HuH-7.5 (cell line): ENCODE results near the gene CRYGS.
"Not testable (repeated sequence)": the region's sequence is repeated elsewhere in the genome, so short reads cannot be mapped to it uniquely, and the experiment has no call there.

Experiments
- DNase-seq: peaks from one replicate; pipeline ENCODE4 v3.0.0; 2011; ENCODE audit warnings: low spot score

CRYGS gene

GRCh38 chr3:186552408-186553031 lies 8.3 kb upstream of the CRYGS start:
- DNase-seq, result no peak

DNA sequence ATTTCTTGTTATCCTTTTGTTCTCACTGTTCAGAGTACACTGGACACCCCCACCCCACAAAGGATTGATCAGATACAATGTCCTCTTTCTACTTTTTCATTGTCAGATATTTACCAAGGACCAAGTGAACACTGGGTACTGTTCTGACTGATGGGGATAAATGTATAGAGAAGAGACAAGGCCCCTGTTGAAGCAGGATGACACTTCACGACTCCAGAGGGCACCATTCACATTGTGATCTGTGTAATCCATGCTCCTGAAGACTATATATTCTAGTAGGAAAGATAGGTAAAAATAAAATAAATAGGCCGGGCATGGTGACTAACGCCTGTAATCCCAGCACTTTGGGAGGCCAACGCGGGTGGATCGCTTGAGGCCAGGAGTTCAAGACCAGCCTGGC lies 7.2 kb upstream of the CRYGS start:
- no peak for DNase-seq

GRCh38 chr3:186549497-186549896 lies 5.3 kb upstream of the CRYGS start:
- DNase-seq, result no peak

DNA sequence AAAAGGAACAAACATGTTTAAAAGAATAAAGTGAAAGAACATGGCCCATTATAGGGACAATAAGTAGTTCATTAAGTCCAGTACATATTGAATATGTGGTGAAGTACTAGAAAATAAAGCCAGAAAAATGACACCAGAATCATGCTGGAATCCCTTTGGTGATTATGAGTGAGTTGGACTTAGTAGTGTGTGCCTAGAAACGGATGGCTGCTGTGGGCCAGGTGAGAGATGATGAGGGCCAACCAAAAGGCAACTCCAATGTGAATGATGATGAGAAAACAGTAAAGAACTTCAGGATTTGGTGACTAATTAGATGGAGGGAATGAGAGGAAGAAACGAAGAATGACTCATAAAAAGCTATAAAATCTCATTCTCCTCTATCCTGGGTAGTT lies 3.3 kb downstream of the CRYGS start:
- DNase-seq, result no peak

- peak; percentile 20 for DNase-seq
These were observed 3.9 kb downstream of the CRYGS start for GRCh38 chr3:186540221-186540834.

DNA sequence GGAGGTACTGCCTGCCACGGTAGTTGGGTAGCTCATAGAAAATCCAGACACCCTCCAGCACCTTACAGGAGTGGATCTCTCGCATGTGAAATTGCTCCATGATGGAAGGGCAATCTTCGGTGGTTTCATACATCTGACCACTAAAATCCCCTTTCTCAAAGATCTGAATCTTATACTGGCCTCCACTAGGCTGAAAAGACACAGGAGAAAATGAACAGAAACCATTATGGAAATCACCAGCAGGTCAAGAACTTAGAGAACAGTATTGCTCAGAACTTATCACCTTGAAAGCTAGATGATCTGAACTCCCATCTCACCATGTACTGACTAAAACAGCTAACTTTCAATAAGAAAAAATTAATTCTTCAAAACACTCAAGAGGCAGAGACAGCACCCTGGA lies 5.4 kb downstream of the CRYGS start:
- no peak for DNase-seq

DNA sequence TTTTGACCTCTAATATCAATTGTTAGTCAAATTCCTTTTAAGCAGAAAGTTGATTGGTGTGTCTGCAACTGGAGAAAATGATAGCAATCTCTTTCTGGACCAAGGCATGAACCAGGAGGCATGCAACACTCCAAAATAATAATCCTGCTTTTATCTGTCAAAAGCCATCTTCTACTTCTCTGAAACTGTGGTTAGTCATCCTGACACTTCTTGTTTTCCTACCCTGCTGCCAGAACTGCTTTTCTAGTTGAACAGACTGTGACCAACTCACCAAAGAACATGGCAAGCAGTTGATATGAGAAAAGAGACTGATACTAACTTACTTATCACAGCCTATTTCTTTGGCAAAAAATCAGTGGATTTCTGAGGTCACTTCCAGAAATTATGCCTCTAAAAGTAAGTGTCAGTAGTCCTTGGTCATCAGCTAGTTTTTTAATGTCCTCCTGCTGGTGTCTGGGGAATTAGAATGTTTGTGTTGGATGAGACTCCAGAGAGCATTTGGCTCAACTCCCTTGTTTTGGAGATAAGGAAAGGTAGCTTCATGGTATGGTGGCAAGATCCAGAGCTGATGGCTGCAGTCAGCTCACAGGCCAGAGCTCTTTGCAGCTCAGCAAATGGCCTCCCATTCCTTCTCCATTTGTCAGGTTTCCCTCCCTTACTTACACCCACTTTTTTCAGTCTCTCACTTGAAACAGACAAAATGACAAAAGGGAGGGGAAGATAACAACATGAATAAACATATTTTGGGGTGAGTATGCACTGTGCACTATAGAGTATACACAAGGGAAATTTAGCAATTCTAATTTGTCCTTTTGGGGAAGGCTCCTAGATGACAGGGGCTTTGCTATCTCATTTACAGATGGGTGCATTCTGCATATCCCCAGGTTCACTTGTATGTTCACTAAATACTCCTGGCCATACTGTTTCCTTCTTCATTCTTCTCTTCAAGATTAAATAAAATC lies 7.0 kb downstream of the CRYGS start:
- DNase-seq, result no peak

- no peak for DNase-seq
These were observed 10.0 kb downstream of the CRYGS start for GRCh38 chr3:186534113-186534669.

- DNase-seq, result no peak
These were observed 11.5 kb downstream of the CRYGS start for GRCh38 chr3:186532598-186533072.

DNA sequence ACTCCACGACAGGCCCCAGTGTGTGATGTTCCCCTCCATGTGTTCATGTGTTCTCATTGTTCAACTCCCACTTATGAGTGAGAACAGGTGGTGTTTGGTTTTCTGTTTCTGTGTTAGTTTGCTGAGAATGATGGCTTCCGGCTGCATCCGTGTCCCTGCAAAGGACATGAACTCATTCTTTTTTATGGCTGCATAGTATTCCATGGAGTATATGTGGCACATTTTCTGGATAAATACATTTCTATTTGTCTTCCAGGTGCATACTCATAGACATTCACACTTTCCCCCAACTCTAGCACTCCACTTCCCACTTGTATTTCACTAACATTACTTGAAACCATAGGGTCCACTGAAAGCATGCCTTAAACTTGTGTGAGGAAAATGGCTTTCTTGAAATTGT lies 12.5 kb downstream of the CRYGS start:
- not testable (repeated sequence) for DNase-seq

DNA sequence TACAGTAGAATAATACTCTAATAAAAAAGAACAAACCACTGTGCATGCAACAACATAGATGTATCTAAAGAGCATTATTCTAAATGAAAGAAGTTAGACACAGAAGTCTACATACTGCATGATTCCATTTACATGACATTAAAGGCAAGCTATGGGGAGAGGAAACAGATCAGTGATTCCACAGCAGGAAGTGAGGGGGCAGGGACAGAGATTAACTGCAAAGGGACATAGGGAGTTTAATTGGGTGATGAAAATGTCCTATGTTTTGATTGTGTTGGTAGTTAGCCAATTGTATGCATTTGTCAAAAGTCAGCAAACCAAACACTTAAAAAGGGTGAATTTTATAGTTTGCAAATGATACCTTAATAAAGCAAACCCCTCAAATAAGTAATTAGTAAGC lies 13.8 kb downstream of the CRYGS start:
- no peak for DNase-seq

DNA sequence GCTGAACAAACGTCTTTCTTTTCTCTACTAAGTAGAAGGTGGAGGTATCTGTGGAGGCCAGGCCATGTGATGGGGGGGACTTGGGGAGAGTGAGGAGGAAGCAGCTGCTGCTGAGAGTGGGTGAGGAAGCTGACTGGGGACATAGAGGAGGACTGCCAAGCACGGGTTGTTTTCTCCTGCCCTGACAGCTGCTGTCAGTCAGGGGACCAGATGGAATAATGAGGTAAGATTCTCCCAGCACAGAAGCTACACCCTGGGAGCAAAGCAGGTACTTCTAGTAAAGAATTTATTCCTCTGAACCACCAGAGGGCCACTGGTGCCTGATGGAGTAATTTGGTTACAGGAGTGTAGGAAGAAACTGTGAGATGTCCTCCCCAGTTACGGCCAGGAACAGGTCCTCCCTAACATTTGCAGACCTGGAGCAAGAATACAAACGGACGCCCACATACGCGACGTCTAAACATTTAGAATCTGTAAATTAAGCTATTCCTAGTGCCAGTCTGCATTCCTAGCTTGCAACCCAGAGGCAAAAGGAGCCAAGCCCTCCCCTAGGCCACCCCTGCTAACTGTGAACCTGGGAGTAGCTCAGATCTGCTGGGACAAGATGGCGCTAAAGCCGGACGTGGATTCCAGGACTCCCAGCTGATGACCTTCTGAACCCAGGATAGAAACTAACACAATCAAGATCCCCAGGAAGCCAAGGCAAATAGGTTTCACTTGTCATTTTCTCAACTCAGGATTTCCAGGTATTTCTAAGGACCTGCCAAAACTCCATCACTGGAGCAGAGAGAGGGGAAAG lies 14.8 kb downstream of the CRYGS start:
- DNase-seq, result no peak

DNA sequence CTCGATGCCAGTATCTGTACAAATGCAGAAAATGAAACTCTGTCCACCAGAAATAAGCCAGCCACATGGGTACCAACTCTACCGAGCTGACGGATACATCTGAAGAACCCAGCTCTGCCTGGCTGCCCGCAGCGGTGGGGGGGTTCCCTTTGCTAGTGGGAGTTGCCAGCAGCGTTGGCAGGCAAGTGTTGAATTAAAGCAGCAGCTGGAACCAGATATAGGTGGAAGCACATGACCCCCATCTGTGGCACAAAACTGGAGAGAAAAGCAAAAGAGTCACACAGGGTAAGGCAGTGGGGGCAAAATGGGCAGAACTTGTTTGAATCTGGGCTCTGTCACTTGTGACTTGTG lies 17.9 kb downstream of the CRYGS start:
- DNase-seq, result no peak

- no peak for DNase-seq
These were observed 18.6 kb downstream of the CRYGS start for GRCh38 chr3:186525369-186526255.

GRCh38 chr3:186524616-186525015 lies 19.6 kb downstream of the CRYGS start:
- no peak for DNase-seq

GRCh38 chr3:186523434-186523833 lies 20.7 kb downstream of the CRYGS start:
- DNase-seq, result no peak

GRCh38 chr3:186523022-186523421 lies 21.2 kb downstream of the CRYGS start:
- DNase-seq, result no peak

GRCh38 chr3:186520957-186521842 lies 23.0 kb downstream of the CRYGS start:
- no peak for DNase-seq

DNA sequence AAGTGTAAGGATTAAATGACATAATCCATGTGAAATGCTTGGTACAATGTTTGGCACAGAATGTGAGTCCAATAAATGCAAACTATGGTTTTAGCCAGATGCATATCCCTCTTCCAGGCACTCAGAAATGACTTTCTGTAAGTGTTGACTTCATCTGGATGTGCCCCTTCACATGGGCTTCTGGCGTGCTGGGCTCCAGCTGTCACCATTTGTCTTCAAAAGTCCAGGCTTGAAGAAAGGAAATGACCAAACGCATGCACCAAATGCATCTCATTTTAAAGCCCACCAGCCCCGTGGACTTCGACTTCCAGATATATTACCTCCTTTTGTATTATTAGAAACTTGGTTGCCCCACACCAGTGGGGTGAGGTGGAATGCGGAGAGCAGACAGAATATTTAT lies 23.7 kb downstream of the CRYGS start:
- DNase-seq, result no peak
